Naive B cell (primary cell): ENCODE data around the gene XPC. TPM values are rescaled to one million over a fixed set of nuclear protein-coding genes. Genes with fewer than 3 reads are reported as not detected.

Source experiments
- ATAC-seq, 2 donors: fragments of 150-1000 bp; cut with Tn5 transposase; 2 replicates each; pipeline ENCODE4 v1.10.0; 2021; ENCODE audit warnings: low read depth in 2 of 2, mild to moderate bottlenecking in 2 of 2, moderate library complexity in 2 of 2
- DNase-seq: peaks from one replicate; pipeline ENCODE4 v3.0.0; 2022
- H3K27ac Mint-ChIP-seq, 6 donors: one replicate each; pipeline ENCODE4 v1.8.0; 2020 to 2022; ENCODE audit warnings: mild to moderate bottlenecking in 6 of 6, mixed read lengths in 6 of 6, moderate library complexity in 5 of 6, inconsistent platforms in 2 of 6
- H3K27me3 Mint-ChIP-seq, 3 donors: one replicate each; pipeline ENCODE4 v1.8.0; 2021 to 2022; ENCODE audit warnings: mixed read lengths in 3 of 3, mild to moderate bottlenecking in 1 of 3
- H3K36me3 Mint-ChIP-seq, 2 donors: one replicate each; pipeline ENCODE4 v1.8.0; 2020 to 2022; ENCODE audit warnings: mixed read lengths in 2 of 2, inconsistent platforms in 1 of 2, mild to moderate bottlenecking in 1 of 2
- H3K4me1 Mint-ChIP-seq, 3 donors: one replicate each; pipeline ENCODE4 v1.8.0; 2020 to 2022; ENCODE audit warnings: mixed read lengths in 3 of 3, inconsistent platforms in 1 of 3, mild to moderate bottlenecking in 1 of 3, moderate library complexity in 1 of 3
- H3K4me3 Mint-ChIP-seq, 8 donors: one replicate each; pipeline ENCODE4 v1.8.0; 2020 to 2022; ENCODE audit warnings: mild to moderate bottlenecking in 8 of 8, mixed read lengths in 8 of 8, moderate library complexity in 8 of 8, inconsistent platforms in 2 of 8
- H3K9me3 Mint-ChIP-seq, 7 donors: one replicate each; pipeline ENCODE4 v1.8.0; 2020 to 2022; ENCODE audit warnings: mixed read lengths in 7 of 7, mild to moderate bottlenecking in 5 of 7, inconsistent platforms in 2 of 7, moderate library complexity in 1 of 7
- polyA plus RNA-seq, 6 donors: library from polyadenylated mRNA; unstranded; fragments of 300-500 nt; fragmentation: Illumina TruSeq; gene quantifications; one replicate each; pipeline ENCODE4 v1.2.3, GENCODE V29; 2021; ENCODE audit warnings: low read depth in 6 of 6

The XPC gene
- polyA plus RNA-seq, 6 donors from 2014 or later: 10.0 to 36.6 (median 32.3) TPM

GRCh38 chr3:14177580-14178246 lies 688 bp downstream of the XPC start:
- H3K9me3 Mint-ChIP-seq: peaks cover 0 to 2% (median 0%) of the 10 kb centered on the region in 7 donors
- H3K4me1 Mint-ChIP-seq: peaks cover 51 to 60% (median 52%) of the 10 kb centered on the region in 3 donors
- H3K27me3 Mint-ChIP-seq: no peaks in the 10 kb centered on the region
- H3K4me3 Mint-ChIP-seq: peak overlapping the region; percentile 93 to 99 (median 99)
- DNase-seq (peak; percentile 4), ATAC-seq (peak; percentile 1 to 3)
- peak overlapping the region; percentile 98 to 100 (median 100) for H3K27ac Mint-ChIP-seq
- peaks cover 0 to 15% of the 10 kb centered on the region in 2 donors for H3K36me3 Mint-ChIP-seq

- ATAC-seq (peak in 1 of 2 donors; percentile 5), DNase-seq (peak; percentile 9)
- Mint-ChIP-seq H3K27ac (peak overlapping the region; percentile 79 to 93 (median 90)), H3K4me1 (peaks cover 52 to 61% (median 59%) of the 10 kb centered on the region in 3 donors), H3K27me3 (no peaks in the 10 kb centered on the region), H3K4me3 (peak overlapping the region in 7 of 8 donors; percentile 18 to 80 (median 69)), H3K36me3 (peaks cover 21 to 27% of the 10 kb centered on the region in 2 donors), H3K9me3 (peaks cover 0 to 2% (median 0%) of the 10 kb centered on the region in 7 donors)
Observed at GRCh38 chr3:14175383-14176037, 2.9 kb downstream of the XPC start.

GRCh38 chr3:14174483-14174882 lies 3.9 kb downstream of the XPC start:
- H3K9me3 Mint-ChIP-seq: peaks cover 0 to 2% (median 0%) of the 10 kb centered on the region in 7 donors
- H3K27me3 Mint-ChIP-seq: no peaks in the 10 kb centered on the region
- no peak for DNase-seq
- H3K36me3 Mint-ChIP-seq: peaks cover 31 to 33% of the 10 kb centered on the region in 2 donors
- no peak for ATAC-seq
- H3K27ac Mint-ChIP-seq: peak overlapping the region in 2 of 6 donors; percentile 19 to 89
- peaks cover 52 to 58% (median 57%) of the 10 kb centered on the region in 3 donors for H3K4me1 Mint-ChIP-seq
- H3K4me3 Mint-ChIP-seq: peak overlapping the region in 2 of 8 donors; percentile 69 to 80

- Mint-ChIP-seq H3K4me3 (no peak overlapping the region), H3K4me1 (peaks cover 32 to 41% (median 40%) of the 10 kb centered on the region in 3 donors), H3K36me3 (peaks cover 40 to 43% of the 10 kb centered on the region in 2 donors), H3K27ac (peak overlapping the region in 1 of 6 donors; percentile 5), H3K9me3 (no peaks in the 10 kb centered on the region), H3K27me3 (no peaks in the 10 kb centered on the region)
- ATAC-seq (no peak), DNase-seq (no peak)
Observed at GRCh38 chr3:14172496-14172895, 5.9 kb downstream of the XPC start.

- H3K27ac Mint-ChIP-seq: peak overlapping the region in 2 of 6 donors; percentile 65 to 89
- peaks cover 49 to 62% of the 10 kb centered on the region in 2 donors for H3K36me3 Mint-ChIP-seq
- H3K9me3 Mint-ChIP-seq: no peaks in the 10 kb centered on the region
- no peak overlapping the region for H3K4me3 Mint-ChIP-seq
- peaks cover 24 to 40% (median 26%) of the 10 kb centered on the region in 3 donors for H3K4me1 Mint-ChIP-seq
- no peak for DNase-seq
- no peak for ATAC-seq
- no peaks in the 10 kb centered on the region for H3K27me3 Mint-ChIP-seq
Observed at GRCh38 chr3:14170531-14171159, 7.8 kb downstream of the XPC start.

- ATAC-seq (no peak), DNase-seq (no peak)
- H3K9me3 Mint-ChIP-seq: no peaks in the 10 kb centered on the region
- H3K27ac Mint-ChIP-seq: peak overlapping the region in 1 of 6 donors; percentile 3
- peaks cover 17 to 32% (median 18%) of the 10 kb centered on the region in 3 donors for H3K4me1 Mint-ChIP-seq
- H3K27me3 Mint-ChIP-seq: no peaks in the 10 kb centered on the region
- peaks cover 57 to 67% of the 10 kb centered on the region in 2 donors for H3K36me3 Mint-ChIP-seq
- H3K4me3 Mint-ChIP-seq: no peak overlapping the region
Observed at GRCh38 chr3:14169871-14170270, 8.5 kb downstream of the XPC start.

GRCh38 chr3:14169435-14169834 lies 9.0 kb downstream of the XPC start:
- Mint-ChIP-seq H3K27ac (peak overlapping the region in 1 of 6 donors; percentile 17), H3K4me1 (peaks cover 13 to 31% (median 16%) of the 10 kb centered on the region in 3 donors), H3K27me3 (no peaks in the 10 kb centered on the region), H3K36me3 (peaks cover 62 to 72% of the 10 kb centered on the region in 2 donors), H3K9me3 (no peaks in the 10 kb centered on the region), H3K4me3 (no peak overlapping the region)
- DNase-seq: no peak
- no peak for ATAC-seq

GRCh38 chr3:14166877-14167603 lies 11.4 kb downstream of the XPC start:
- no peak overlapping the region for H3K27ac Mint-ChIP-seq
- no peak for ATAC-seq
- no peaks in the 10 kb centered on the region for H3K27me3 Mint-ChIP-seq
- H3K4me3 Mint-ChIP-seq: no peak overlapping the region
- peaks cover 6 to 22% (median 16%) of the 10 kb centered on the region in 3 donors for H3K4me1 Mint-ChIP-seq
- DNase-seq: no peak
- H3K9me3 Mint-ChIP-seq: peaks cover 0 to 5% (median 0%) of the 10 kb centered on the region in 7 donors
- H3K36me3 Mint-ChIP-seq: peaks cover 73 to 88% of the 10 kb centered on the region in 2 donors

- peaks cover 0 to 17% (median 9%) of the 10 kb centered on the region in 3 donors for H3K4me1 Mint-ChIP-seq
- H3K27me3 Mint-ChIP-seq: no peaks in the 10 kb centered on the region
- peaks cover 3 to 20% (median 11%) of the 10 kb centered on the region in 7 donors for H3K9me3 Mint-ChIP-seq
- no peak overlapping the region for H3K4me3 Mint-ChIP-seq
- DNase-seq (no peak), ATAC-seq (no peak)
- peaks cover 80 to 88% of the 10 kb centered on the region in 2 donors for H3K36me3 Mint-ChIP-seq
- H3K27ac Mint-ChIP-seq: no peak overlapping the region
Observed at GRCh38 chr3:14162178-14162577, 16.2 kb downstream of the XPC start.

GRCh38 chr3:14161282-14161681 lies 17.1 kb downstream of the XPC start:
- H3K36me3 Mint-ChIP-seq: peaks cover 82 to 87% of the 10 kb centered on the region in 2 donors
- peak overlapping the region in 1 of 6 donors; percentile 10 for H3K27ac Mint-ChIP-seq
- no peak overlapping the region for H3K4me3 Mint-ChIP-seq
- peaks cover 0 to 11% (median 5%) of the 10 kb centered on the region in 3 donors for H3K4me1 Mint-ChIP-seq
- H3K27me3 Mint-ChIP-seq: no peaks in the 10 kb centered on the region
- DNase-seq: no peak
- no peak for ATAC-seq
- H3K9me3 Mint-ChIP-seq: peaks cover 3 to 20% (median 11%) of the 10 kb centered on the region in 7 donors

- peaks cover 3 to 20% (median 11%) of the 10 kb centered on the region in 7 donors for H3K9me3 Mint-ChIP-seq
- H3K27ac Mint-ChIP-seq: no peak overlapping the region
- peaks cover 0 to 13% (median 7%) of the 10 kb centered on the region in 3 donors for H3K4me1 Mint-ChIP-seq
- H3K27me3 Mint-ChIP-seq: no peaks in the 10 kb centered on the region
- ATAC-seq (no peak), DNase-seq (no peak)
- peaks cover 73 to 86% of the 10 kb centered on the region in 2 donors for H3K36me3 Mint-ChIP-seq
- no peak overlapping the region for H3K4me3 Mint-ChIP-seq
Observed at GRCh38 chr3:14159426-14159825, 19.0 kb downstream of the XPC start.

- Mint-ChIP-seq H3K4me3 (no peak overlapping the region), H3K9me3 (peaks cover 3 to 20% (median 11%) of the 10 kb centered on the region in 7 donors), H3K36me3 (peaks cover 69 to 87% of the 10 kb centered on the region in 2 donors), H3K27ac (no peak overlapping the region), H3K4me1 (peaks cover 7 to 16% (median 7%) of the 10 kb centered on the region in 3 donors), H3K27me3 (no peaks in the 10 kb centered on the region)
- no peak for ATAC-seq
- no peak for DNase-seq
Observed at GRCh38 chr3:14158370-14158769, 20.0 kb downstream of the XPC start.

- DNase-seq (no peak), ATAC-seq (no peak)
- Mint-ChIP-seq H3K4me3 (no peak overlapping the region), H3K9me3 (peaks cover 3 to 20% (median 11%) of the 10 kb centered on the region in 7 donors), H3K27me3 (no peaks in the 10 kb centered on the region), H3K4me1 (peaks cover 7 to 16% (median 7%) of the 10 kb centered on the region in 3 donors), H3K27ac (peak overlapping the region in 1 of 6 donors; percentile 47), H3K36me3 (peaks cover 65 to 83% of the 10 kb centered on the region in 2 donors)
Observed at GRCh38 chr3:14157951-14158350, 20.4 kb downstream of the XPC start.
